Astrocyte of the hippocampus (primary cell): ENCODE results near the gene GRHL3.

Experiments
- DNase-seq: peaks from one replicate; pipeline ENCODE4 v3.0.0; 2011; ENCODE audit warnings: low read depth, low spot score

GRHL3 gene

DNA sequence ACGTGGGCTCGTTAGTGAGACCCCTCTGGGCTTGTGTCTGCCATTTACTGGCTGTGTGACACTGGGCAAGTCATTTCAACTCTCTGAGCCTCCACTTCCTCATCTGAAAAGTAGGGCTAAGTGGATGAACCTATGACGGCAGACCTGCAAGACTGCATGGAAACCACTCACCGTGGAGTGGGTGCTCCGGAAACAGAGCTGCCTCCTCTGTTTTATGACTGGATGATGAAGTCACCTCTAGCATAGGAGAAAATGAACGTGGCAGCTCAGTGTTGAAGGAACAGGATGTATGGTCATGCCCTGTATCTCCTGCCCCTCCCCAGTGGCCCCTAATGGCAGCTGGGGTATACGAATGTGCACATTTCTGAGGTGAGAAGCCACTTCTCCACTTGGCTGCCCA, 53.9 kb downstream of the GRHL3 start:
- no peak for DNase-seq

DNA sequence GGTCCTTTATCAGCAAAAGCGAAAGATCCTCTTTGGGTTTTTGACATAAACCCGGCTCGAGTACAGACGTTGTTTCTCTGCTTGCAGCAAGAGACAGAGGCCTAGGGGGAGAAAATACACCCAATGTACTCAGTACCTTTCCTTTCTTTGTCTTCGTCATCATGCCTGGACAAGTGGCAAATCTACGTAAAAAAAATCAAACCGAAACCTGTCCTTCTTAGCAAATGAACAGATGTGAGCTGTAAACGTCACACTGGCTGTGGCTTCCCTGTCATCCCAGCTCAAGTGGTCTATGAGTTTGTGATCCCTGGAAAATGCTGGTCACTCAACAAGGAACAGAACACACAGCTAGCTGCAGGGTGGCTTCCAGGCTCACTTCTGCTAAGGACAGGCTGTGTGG, 54.6 kb downstream of the GRHL3 start:
- DNase-seq = no peak

DNA sequence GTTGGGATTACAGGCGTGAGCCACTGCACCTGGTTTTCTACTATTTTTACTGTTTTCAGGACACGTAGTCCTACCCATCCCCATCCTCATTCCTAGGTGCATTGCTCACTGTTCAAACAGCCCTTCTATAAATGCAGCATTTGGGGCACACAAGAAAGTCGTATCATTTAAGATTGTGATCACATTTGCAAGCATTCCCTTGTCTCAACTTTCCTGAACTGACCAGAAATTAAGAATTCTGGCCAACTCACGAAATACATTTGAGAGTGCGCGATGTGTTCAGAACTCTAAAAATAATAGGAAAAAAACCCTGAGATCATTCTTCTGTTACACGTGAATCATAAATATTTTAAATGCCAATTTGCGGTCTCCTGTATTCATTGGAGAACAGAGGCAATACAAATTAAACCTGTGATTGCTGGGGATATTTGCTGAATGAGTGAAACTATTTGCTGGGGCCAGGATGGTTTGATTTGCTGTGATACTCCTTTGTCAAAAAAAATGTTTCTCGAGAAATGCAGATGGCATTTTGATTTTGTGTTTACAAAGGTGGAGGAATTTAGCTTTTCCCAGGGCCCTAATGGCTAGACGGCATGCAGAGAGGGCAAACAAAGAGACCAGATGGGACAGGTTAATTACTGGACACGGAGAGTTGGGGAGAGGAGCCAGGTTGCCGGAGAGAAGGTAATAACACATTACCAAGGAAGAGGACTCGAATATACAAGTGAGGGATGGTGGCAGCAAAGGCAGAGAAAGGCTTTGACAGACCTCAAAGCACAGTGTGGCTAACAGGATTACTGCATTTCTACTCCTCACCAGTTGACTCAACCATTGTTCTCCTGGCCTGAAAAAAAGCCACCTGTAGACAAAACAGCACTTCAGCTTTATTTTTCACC, 56.0 kb downstream of the GRHL3 start:
- peak; percentile 74 for DNase-seq

DNA sequence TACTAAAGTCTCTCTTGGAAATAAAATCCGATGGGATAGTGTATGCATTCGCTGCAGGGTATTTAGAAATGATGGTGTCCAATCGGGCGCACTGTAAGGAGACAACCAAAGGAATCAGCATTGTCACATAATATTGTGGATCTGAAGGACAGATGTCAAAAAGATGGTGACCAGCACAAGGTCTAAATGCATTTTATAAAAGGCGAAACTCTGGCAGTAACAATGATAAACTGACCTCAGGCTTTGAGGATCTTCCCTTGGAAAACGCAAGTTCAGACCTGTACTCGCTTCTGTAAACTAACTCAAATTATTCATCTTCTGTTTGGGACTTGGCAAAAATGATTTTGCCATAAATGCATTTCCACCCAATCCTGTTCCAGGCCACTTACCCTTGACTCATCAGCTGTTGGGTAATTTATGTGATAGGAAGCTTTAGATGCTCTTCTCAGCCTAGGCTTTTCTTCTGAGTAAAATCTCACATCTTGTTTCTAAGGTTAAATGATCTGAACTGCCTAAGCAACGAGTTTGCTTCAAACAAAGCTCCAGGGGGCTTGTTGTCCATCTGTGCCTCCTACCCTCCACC, 60.7 kb downstream of the GRHL3 start:
- DNase-seq = no peak

DNA sequence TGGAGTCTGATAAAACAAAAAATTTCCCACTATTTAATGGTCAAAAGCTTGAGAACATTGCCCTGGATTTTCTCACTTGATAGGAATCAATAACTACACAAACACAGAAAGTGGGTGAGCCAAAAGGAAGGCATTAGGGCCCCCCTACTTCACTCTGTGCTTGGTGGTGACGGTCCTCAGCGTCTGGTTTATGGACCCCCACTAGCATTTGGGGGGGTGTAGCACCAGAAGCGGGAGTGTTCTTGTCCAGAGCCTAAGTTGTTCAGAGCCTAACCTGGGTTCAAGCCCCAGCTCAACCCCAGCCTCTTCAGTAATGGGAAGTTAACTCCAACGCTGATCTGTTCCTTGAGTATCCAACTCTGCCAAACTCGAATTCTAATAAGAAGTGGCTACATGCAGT, 61.4 kb downstream of the GRHL3 start:
- no peak for DNase-seq

DNA sequence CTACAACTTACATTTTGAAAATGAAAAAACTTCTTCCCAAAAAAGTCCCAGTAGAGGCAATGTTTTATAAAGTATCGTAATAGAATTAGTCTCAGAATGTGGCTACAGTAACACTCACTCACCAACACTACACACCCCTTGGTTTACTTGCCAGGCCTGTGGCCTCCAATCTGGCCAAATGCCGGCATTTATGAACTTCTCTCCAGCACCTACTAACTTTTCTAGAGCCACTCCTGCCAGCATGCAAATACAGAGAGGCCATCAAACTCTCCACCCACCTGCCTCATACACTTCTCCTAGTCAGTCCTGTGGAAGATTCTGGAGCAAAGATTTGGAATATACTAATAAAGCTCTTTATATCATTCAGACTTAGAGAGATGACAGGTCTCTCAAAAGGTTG, 62.1 kb downstream of the GRHL3 start:
- no peak for DNase-seq

DNA sequence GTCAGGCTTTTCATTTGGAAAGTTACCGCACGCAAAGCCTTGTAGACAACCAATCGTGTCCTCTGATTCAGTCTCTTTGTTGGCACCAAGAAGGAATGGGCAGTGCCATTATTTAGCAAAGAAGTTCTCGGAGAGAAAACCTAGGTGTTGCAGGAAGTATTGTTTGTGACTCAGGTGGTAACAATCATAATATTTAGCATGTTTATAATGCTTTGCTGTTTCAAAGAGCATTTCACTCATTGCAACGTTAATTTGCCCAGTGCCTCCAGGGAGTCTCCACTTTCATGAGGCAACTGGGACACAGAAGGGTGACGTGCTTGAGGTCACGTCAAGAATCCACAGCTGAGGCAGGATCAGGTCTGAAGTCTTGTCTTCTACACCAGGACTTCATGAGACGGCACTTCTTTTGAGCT, 63.0 kb downstream of the GRHL3 start:
- no peak for DNase-seq

DNA sequence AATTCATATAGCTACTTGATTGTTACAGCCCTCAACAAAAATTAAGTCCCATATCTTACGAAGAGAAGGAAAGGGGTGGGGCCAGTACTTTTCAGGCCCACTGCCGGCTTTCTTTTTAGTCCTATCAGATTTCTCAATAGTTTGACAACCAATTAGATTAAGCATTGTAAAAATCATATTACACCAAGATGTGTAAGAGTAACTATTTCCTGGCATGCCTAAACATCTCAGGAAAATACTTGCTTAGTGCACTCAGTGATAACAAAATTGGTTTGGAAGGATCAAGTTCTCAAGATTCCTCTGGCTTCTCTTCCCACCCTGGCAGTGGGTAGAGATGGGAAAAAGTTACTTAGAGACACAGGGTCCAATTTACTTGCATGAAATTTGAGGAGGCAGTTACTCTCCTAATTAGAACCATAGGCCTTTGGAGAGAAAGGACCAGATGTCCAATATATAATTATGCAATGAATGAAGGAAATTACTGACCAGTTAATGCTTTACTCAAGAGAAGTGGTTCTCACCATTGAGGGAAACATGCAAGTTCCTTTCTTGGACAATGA, 64.3 kb downstream of the GRHL3 start:
- DNase-seq = no peak

DNA sequence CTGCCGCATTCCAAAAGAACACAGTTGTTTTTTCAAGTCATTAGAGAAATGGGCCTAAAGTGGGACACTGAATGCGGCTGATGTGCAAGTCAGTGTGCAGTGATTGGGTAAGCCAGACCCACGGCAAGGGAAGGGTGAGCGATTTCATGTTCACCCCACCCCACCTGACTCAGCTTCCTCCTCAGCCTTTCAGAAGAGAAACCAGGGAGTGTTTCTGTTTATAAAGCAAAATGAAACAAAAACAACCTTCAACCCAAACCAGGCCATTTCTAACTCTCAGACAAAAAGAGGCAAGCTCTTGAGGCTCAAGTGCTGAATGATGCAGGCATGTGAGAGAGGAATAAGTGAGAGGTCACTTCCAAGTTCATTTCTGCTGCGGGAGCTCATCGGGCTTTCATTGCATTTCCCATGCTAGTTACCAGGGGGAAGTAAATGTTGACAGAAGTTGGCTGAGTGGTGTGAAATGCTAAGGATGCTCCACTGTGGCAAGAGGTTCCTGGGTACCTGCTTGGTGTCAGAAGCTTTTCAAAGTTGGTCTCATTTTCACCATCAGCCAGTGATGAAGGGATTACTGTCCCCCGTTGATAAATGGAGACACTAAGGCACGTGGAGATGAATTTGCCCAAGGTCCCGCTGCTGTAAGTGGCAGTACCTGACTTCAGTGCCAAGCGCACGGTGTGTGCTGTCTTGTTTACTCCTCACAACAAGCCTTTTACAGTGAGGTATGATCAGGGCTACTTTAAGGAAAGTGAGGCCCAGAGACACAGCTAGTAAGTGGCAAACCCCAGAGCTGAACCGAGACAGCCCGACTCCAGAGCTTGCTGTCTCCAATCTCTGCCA, 65.3 kb downstream of the GRHL3 start:
- peak; percentile 67 for DNase-seq

DNA sequence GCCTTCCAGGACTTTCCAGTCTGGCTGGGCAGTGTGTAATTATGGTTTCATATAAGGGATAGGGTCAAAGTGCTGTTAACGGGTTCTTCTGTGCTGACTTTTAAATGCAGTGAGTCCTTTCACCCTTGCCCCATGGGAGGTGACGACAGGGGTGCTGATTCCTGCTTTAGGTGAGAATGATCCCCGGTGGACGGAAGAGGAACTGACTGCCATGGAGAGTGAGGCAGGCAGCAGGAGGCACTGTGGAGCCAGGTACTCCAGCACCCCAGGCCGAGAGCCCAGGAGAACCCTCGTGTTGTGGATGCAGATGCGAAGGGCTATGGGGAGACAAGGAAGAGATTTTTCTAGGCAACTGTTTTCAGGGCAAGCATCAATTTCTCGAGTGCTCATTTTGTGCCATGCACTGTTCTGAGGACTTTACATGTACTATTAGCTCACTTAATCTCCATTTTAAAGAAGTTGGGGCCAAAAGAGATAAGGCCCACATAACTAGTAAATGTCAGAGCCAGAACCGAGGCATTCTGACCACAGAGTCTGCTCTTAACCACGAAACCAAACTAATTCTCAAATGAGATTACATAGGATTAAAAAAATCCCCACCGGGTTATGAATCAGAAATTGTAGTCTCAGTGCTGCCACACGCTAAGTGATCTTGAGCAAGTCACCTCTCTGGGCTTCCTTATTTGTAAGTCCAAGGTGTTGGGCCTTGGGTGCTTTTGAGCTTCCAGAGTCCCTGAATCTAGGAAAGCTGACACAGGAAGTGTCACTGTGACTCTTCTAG, 66.2 kb downstream of the GRHL3 start:
- peak; percentile 53 for DNase-seq

DNA sequence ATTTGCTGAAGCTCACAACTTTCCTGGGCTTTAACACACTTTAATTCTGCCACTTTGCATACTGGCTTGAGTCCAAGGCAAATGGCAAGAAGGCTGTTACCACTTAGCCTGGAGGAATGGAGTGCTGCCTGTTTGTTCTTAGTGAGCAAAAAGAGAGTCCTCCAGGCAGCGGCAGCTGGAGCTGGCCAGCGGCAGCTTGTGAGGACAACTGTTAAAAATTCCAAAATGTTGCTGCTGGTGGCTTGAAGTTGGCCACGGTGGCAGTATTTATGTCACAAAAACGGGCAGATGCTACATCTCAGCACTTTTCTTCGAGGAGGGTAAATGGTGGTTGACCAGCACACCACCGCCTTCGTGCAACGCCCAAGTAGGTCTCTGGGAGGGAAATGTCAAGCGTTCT, 67.1 kb downstream of the GRHL3 start:
- DNase-seq = peak; percentile 74

DNA sequence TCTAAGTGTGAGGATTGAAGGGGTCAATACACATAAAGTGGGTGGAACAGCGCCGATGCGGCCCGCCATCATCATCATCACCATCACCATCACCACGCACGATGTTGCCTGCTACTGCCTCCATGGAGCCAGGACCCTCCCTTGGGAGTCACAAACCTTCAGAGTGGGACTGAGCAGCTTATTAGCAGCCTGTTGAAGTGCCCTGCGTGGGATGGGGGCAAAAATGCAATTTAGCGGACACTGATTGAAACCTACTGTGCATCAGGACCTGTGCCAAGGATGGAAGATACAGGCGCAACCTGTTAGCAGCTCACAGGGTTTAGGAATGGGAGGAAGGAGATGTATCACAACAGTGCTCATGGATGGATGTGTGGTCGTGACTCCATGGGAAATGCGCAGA, 67.8 kb downstream of the GRHL3 start:
- DNase-seq = no peak

DNA sequence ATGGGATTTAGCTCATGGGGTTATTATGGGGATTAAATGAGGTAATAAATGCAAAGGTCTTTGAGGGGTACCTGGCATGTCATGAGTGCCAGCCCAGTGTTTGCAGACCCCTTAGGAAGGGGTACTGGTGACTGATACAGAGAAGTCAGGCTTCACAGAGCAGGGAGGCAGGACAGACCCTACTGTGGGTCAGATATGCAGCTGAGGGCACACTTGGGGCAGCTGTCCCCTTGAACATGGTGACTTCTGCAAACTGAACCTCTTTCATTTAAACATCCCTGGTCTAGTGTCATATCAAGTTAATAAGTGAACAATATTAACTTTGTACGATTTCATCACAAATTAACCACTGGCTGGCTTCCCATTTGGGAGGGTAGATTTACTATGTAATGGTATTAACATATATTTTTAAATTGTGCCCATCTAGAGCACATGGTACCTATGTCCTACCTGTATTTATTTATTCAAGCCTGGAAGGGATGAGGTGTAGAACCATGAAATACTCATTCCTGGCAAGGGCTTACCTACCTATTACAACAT, 68.5 kb downstream of the GRHL3 start:
- DNase-seq = no peak

DNA sequence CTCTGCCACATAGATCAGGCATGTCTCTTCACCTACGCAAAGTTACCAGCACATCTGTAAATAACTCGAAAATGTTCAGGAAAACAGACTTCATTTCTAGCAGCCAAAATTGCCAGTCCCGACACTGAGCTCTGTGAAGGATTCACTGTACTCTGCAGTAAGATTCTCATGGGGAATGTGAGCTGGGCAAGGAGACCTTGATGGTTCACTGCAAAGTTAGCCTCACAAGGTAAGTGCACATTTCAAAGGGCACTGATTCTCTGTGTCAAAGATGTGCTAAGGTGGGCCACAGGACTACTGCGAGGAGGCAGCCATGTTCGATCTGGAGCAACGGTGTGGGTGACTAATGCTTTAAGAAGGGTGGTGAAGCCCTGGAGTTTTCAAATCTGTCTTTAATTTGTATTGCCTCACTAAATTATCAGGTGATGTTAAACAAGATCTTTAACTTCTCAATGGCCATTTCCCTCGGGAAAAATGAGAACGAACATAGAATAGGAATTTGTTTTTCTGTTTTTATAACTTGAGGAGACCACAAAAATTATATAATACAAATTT, 69.3 kb downstream of the GRHL3 start:
- DNase-seq = no peak

DNA sequence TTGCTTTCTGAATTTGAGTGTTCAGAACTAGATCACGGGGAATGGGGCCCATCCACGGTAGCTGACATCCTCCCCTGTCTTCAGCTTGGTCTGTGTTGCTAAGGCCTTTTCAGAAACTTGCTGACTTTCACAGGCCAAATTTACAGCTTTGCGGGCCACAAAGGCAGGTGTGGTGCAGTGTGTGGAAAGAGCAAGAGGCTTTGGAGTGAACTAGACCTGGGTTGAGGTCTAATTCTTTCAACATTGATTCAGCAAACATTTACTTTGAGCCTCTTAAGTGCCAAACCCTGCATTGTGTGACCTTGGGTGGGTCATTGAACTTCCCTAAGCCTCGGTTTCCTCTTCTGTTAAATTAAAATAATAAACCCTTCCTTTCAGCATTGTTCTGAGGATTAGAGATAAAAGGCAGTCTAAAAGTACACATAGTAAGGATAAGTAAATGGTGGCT, 70.1 kb downstream of the GRHL3 start:
- no peak for DNase-seq

DNA sequence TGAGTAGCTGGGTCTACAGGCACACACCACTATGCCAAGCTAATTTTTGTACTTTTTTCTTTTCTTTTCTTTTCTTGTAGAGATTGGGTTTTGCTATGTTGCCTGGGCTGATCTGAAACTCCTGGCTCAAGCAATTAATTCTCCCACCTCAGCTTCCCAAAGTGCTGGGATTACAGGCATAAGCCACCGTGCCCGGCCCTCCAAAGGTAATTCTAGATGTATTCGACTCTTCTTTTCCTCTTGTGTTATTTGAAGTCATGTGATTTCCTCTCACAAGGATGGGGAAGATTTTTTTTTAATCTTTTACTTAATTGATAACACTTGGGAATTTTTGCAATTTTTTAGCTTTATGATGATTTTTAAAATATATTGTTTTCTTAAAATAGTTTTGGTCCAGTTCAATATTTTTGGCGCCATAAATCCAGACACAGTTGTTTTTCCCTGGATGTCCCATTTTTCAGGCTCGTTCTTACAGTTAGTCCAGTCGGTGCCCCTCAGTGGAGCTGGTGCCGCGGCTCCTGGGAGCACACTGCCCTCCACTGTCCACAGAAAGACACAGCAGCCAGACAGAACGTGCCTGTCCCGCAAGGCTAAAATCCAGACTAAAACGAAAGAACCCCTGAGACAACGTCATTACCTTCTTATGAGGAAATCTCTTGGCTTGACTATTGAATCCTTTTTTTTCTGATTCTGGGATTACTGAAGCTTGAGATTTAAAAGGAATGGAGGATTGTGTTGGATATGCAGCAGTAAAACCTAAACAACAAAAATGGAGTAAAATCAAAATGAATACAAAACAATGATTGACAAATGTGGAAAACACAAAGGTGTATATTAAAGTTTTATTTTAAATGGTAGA, 72.0 kb downstream of the GRHL3 start:
- DNase-seq = peak; percentile 89

DNA sequence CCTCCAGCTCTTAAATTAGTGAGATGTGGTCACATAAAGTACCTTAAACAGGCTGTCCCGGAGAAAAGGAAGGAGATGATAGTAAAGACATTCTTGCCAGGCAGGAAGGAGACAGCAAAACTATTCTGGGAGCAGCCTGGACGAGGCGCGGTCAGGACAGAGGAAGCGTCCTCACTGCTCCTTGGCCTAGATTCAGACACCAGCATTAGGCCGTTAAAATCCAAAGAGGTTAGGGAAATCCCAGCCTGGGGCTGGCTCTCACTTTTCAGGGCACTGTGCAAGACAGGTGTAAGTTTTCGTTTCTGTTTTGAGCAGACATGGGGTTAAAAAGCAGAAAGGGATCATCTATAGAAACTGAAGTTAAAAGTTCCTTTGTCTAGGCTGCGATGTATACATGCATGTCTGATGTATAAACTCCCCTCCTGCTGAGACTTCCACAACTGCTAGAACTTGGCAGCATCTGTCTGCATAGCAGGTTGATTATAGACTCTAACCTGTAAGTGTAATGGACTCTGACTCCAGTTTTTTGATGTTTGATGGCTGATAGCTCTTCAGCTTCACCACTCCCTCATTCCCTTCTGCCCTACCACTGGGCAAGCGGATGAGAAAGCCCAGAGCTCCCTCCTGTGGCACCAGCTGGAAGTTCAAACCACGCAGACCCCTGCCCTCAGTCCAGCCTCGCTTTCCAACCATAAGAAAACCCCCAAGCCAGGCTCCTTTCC, 72.9 kb downstream of the GRHL3 start:
- DNase-seq = peak; percentile 78

DNA sequence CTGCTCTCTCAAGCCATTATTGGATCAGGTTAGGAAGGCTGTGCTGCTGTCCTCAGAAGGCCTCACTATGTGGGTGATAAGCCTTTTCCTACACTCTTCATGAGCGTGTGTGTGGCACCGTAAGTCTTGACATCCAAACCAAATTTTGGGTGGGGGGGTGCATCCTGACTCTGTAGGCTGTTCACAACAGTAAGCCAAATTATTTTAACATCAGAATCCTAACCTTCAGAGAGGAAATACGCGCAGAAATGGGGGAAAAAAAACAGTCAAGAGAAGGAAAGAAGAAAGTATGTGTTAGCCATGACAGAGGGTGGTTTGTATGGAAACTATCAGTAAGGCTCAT, 73.4 kb downstream of the GRHL3 start:
- no peak for DNase-seq

DNA sequence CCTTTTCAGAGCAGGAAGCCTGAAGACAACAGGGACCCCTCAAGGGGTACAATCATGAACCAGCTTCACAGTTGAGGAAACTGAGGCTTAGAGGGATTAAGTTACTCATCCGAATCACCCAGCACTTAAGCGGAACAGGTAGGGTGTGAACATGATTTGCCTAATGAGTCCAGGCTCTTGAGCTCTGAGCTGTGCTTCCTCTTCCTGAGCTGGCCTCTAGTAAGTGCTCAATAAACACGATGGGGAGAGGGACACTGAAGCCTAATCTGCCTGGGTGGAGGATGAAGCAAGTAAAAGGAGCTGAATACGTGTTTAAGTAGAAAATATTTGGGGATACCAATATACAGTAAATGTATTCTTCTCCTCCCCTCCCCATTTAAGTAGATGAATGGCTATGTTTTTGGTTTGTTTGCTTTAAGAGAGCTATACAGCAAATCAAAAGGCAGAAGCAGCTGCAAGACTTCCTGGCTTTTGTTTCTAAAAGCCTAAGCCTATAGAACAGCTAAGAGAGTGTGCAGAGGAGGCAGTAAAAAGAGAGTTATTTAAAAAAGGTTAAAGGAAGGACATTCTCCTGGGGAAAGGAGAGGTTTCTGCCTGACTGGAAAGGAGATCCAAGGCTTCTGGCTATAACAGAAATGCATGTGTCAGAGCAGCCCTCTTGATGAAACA, 74.0 kb downstream of the GRHL3 start:
- DNase-seq = no peak
